Stimulated activated CD4-positive, alpha-beta T cell treated with anti-CD3 and anti-CD28 coated beads, TNF-alpha, amount 100 ng/mL, for 24 hours (primary cell): ENCODE data around the gene STXBP2.

ENCODE experiments used
- DNase-seq, 3 experiments: peaks; one replicate each; pipeline ENCODE4 v3.0.0-alpha.2; 2020; ENCODE audit warnings: low read depth in 3 of 3

The STXBP2 gene

GRCh38 chr19:7650148-7650547, 13.2 kb downstream of the STXBP2 start:
- no peak for DNase-seq

- DNase-seq, result peak; percentile 75 to 79 (median 75)
These were observed 15.2 kb downstream of the STXBP2 start for GRCh38 chr19:7652061-7652641.

- DNase-seq, result no peak
These were observed 17.5 kb downstream of the STXBP2 start for GRCh38 chr19:7654401-7654800.

GRCh38 chr19:7655581-7655980, 18.7 kb downstream of the STXBP2 start:
- no peak for DNase-seq

GRCh38 chr19:7657131-7657751, 20.3 kb downstream of the STXBP2 start:
- DNase-seq, result peak in 1 of 3 experiments; percentile 38

GRCh38 chr19:7658219-7658686, 21.3 kb downstream of the STXBP2 start:
- peak in 1 of 3 experiments; percentile 31 for DNase-seq

GRCh38 chr19:7661744-7662538, 25.0 kb downstream of the STXBP2 start:
- DNase-seq, result no peak

- no peak for DNase-seq
These were observed 25.7 kb downstream of the STXBP2 start for GRCh38 chr19:7662657-7663056.

- DNase-seq, result no peak
These were observed 26.8 kb downstream of the STXBP2 start for GRCh38 chr19:7663706-7664105.

GRCh38 chr19:7665076-7665475, 28.2 kb downstream of the STXBP2 start:
- DNase-seq, result no peak

GRCh38 chr19:7668842-7669241, 31.9 kb downstream of the STXBP2 start, which contains the start of gene RETN:
Gene RETN, plus strand, starts transcription at chr19:7669049. Its CDS starts 278 bp downstream, at chr19:7669327.
- no peak for DNase-seq

- DNase-seq, result no peak
These were observed 32.7 kb downstream of the STXBP2 start for GRCh38 chr19:7669641-7670040.

- DNase-seq, result peak in 1 of 3 experiments; percentile 28
These were observed 33.4 kb downstream of the STXBP2 start for GRCh38 chr19:7670150-7670783.

GRCh38 chr19:7670790-7671189, 33.9 kb downstream of the STXBP2 start:
- DNase-seq, result no peak

GRCh38 chr19:7672522-7672921, 35.6 kb downstream of the STXBP2 start:
- DNase-seq, result no peak

- peak in 1 of 3 experiments; percentile 47 for DNase-seq
These were observed 37.4 kb downstream of the STXBP2 start for GRCh38 chr19:7674010-7675005.

GRCh38 chr19:7676376-7676775, 39.5 kb downstream of the STXBP2 start:
- no peak for DNase-seq

- no peak for DNase-seq
These were observed 39.9 kb downstream of the STXBP2 start, which contains the start of gene MCEMP1 for GRCh38 chr19:7676854-7677253. Gene MCEMP1, plus strand, starts transcription at chr19:7677090. Its CDS starts 31 bp downstream, at chr19:7677121.

GRCh38 chr19:7677669-7678311, 40.9 kb downstream of the STXBP2 start:
- DNase-seq, result no peak
